ENCODE data around the gene CCNB1. TPM values are rescaled to one million over a fixed set of nuclear protein-coding genes. Genes with fewer than 3 reads are reported as not detected.

The CCNB1 gene
- total RNA-seq, 3 donors from 2014 or later, result 9.5 to 54.7 (median 10.7) TPM

- intact Hi-C loops (cut with DNase I, micrococcal nuclease), result no loop called here
- no peak overlapping the region for H3K4me3 ChIP-seq
- H3K4me1 ChIP-seq (ENCODE audit: low read depth), result no peaks in the 10 kb centered on the region
- no peak for DNase-seq
- no peaks in the 10 kb centered on the region for H3K36me3 ChIP-seq (ENCODE audit: low read depth)
- H3K9me3 ChIP-seq, result no peaks in the 10 kb centered on the region
- no peak for ATAC-seq
- TF ChIP-seq CTCF (IDR thresholded peaks at IDR 0.05), result no peak
Observed at GRCh38 chr5:69148981-69149675, 17.8 kb upstream of the CCNB1 start.

DNA sequence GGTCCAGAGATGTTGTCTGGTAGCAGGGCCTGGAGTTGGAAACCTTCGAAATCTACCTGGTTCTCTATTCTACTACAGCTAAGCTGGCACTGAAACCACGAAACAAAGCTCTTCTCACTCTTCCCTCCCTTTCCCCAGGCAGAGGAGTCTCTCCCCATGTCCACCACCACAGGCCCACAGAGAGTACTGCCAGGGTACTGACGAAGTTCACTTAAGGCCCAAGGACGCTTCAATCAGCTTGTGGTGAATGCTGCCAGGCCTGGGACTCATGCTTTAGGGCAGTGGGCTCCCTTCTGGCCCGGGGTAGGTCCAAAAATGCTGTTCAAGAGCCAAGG lies 17.3 kb upstream of the CCNB1 start:
- TF ChIP-seq CTCF (IDR thresholded peaks at IDR 0.05), result no peak
- DNase-seq (no peak), ATAC-seq (no peak)
- no peaks in the 10 kb centered on the region for H3K9me3 ChIP-seq
- no peaks in the 10 kb centered on the region for H3K36me3 ChIP-seq (ENCODE audit: low read depth)
- intact Hi-C loops (cut with DNase I, micrococcal nuclease), result no loop called here
- H3K4me1 ChIP-seq (ENCODE audit: low read depth), result no peaks in the 10 kb centered on the region
- no peak overlapping the region for H3K4me3 ChIP-seq

DNA sequence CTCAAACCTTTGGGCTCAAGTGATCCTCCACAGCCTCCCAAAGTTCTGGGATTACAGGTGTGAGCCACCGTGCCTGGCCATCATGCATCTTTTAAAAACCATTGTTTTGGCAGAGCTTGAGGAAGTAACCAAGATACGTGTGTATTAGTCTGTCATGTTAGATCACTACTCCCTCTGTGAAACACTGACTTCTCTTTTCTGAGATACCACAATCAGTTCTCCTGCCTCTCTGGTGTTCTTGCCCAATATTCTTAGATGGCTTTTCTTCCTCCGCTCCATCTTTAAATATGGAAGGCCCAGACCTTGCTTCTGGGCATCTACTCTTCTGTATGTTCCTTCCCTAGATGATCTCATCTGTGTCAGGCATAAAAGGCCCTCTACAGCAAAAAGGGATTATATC lies 14.2 kb upstream of the CCNB1 start:
- Histone ChIP-seq H3K4me3 (no peak overlapping the region), H3K9me3 (no peaks in the 10 kb centered on the region), H3K36me3 (ENCODE audit: low read depth) (no peaks in the 10 kb centered on the region), H3K4me1 (ENCODE audit: low read depth) (no peaks in the 10 kb centered on the region)
- DNase-seq (no peak), ATAC-seq (no peak)
- intact Hi-C loops (cut with DNase I, micrococcal nuclease), result no loop called here
- no peak for TF ChIP-seq CTCF (IDR thresholded peaks at IDR 0.05)

DNA sequence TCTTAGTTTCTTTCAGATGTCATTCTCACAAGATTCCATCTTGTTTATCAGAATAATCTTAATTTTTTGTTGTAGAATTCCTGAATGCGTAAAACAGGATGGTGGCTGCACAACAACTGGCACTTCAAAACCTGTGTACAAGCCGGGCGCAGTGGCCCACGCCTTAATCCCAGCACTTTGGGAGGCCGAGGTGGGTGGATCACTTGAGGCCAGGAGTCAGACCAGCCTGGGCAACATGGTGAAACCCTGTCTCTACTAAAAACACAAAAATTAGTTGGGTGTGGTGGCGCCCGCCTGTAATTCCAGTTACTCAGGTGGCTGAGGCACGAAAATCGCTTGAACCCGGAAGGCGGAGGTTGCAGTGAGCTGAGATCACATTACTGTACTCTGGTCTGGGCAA lies 10.5 kb upstream of the CCNB1 start:
- ATAC-seq (no peak), DNase-seq (no peak)
- TF ChIP-seq CTCF (IDR thresholded peaks at IDR 0.05), result no peak
- Histone ChIP-seq H3K4me3 (no peak overlapping the region), H3K9me3 (no peaks in the 10 kb centered on the region), H3K36me3 (ENCODE audit: low read depth) (no peaks in the 10 kb centered on the region), H3K4me1 (ENCODE audit: low read depth) (no peaks in the 10 kb centered on the region)
- intact Hi-C loops (cut with DNase I, micrococcal nuclease), result no loop called here

DNA sequence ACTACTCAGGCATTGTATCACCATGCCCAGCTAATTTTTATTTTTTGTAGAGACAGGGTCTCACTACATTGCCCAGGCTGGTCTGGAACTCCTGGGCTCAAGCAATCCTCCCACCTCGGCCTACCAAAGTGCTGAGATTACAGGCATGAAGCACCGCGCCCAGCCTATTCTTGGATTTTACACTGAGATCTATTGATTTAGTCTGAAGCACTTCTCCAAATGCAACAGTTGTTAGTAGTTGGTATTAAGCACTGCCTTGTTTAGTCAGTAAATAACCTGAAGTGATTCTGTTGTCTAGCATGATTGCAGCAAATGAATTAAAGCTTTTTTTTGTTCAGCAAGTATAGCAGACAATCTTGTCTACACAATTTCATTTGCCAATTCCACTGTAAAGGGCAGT lies 8.9 kb upstream of the CCNB1 start:
- TF ChIP-seq CTCF (IDR thresholded peaks at IDR 0.05), result no peak
- no peak for ATAC-seq
- intact Hi-C loops (cut with DNase I, micrococcal nuclease), result no loop called here

GRCh38 chr5:69160651-69161050 lies 6.3 kb upstream of the CCNB1 start:
- Histone ChIP-seq H3K36me3 (ENCODE audit: low read depth) (no peaks in the 10 kb centered on the region), H3K9me3 (no peaks in the 10 kb centered on the region), H3K4me1 (ENCODE audit: low read depth) (no peaks in the 10 kb centered on the region), H3K4me3 (no peak overlapping the region)
- intact Hi-C loops (cut with DNase I, micrococcal nuclease), result no loop called here
- TF ChIP-seq CTCF (IDR thresholded peaks at IDR 0.05), result no peak
- ATAC-seq (no peak), DNase-seq (no peak)

More for the DNA sequence above, 8.9 kb upstream of the CCNB1 start:
- Histone ChIP-seq H3K9me3 (no peaks in the 10 kb centered on the region), H3K4me3 (no peak overlapping the region), H3K36me3 (ENCODE audit: low read depth) (no peaks in the 10 kb centered on the region), H3K4me1 (ENCODE audit: low read depth) (no peaks in the 10 kb centered on the region)
- DNase-seq, result no peak

Data from mucosa of descending colon (tissue), 3 donors.